Activated naive CD4-positive, alpha-beta T cell treated with anti-CD3 and anti-CD28 coated beads, Interleukin-2, amount 10 ng/mL, durations not matched to agents 7 days and 5 days (primary cell): ENCODE results near the gene LPP.
"Not testable (repeated sequence)": the region's sequence is repeated elsewhere in the genome, so short reads cannot be mapped to it uniquely, and the experiment has no call there.

Source experiments
- CTCF ChIA-PET: fragments of 350-600 bp; sonication (Branson Sonifier 250); formaldehyde crosslinking; loops from one replicate; lab custom pipeline; 2021; ENCODE audit warnings: antibody characterized with exemption; lab: Charles Lee
- DNase-seq: peaks from one replicate; pipeline ENCODE4 v3.0.0-alpha.2; 2020
- H3K27ac Mint-ChIP-seq: one replicate; pipeline ENCODE4 v1.8.0; 2021; ENCODE audit warnings: mild to moderate bottlenecking, moderate library complexity, mixed read lengths
- H3K27me3 Mint-ChIP-seq: one replicate; pipeline ENCODE4 v1.8.0; 2021; ENCODE audit warnings: mild to moderate bottlenecking, mixed read lengths
- H3K36me3 Mint-ChIP-seq: one replicate; pipeline ENCODE4 v1.8.0; 2021; ENCODE audit warnings: mixed read lengths
- H3K4me1 Mint-ChIP-seq: one replicate; pipeline ENCODE4 v1.8.0; 2021; ENCODE audit warnings: mixed read lengths
- H3K4me3 Mint-ChIP-seq: one replicate; pipeline ENCODE4 v1.8.0; 2021; ENCODE audit warnings: mild to moderate bottlenecking, moderate library complexity, mixed read lengths
- H3K9me3 Mint-ChIP-seq: one replicate; pipeline ENCODE4 v1.8.0; 2021; ENCODE audit warnings: mixed read lengths

The LPP gene

GRCh38 chr3:188689101-188689574 is 535.2 kb downstream of the LPP start:
- Mint-ChIP-seq H3K36me3 (no peaks in the 10 kb centered on the region), H3K27ac (no peak overlapping the region), H3K4me3 (no peak overlapping the region), H3K9me3 (no peaks in the 10 kb centered on the region), H3K27me3 (no peaks in the 10 kb centered on the region), H3K4me1 (peaks cover 5% of the 10 kb centered on the region)
- CTCF ChIA-PET = interaction anchor here (0.7 to 0.8 kb wide), 2 partner anchors 951 to 1010 kb away, joined by 3 read pairs; no protein-coding TSS in a partner anchor
- no peak for DNase-seq

GRCh38 chr3:188690064-188690463 is 536.1 kb downstream of the LPP start:
- Mint-ChIP-seq H3K4me3 (no peak overlapping the region), H3K36me3 (no peaks in the 10 kb centered on the region), H3K27ac (no peak overlapping the region), H3K4me1 (peaks cover 5% of the 10 kb centered on the region), H3K9me3 (no peaks in the 10 kb centered on the region), H3K27me3 (no peaks in the 10 kb centered on the region)
- CTCF ChIA-PET = no interaction called here
- no peak for DNase-seq

- Mint-ChIP-seq H3K9me3 (no peaks in the 10 kb centered on the region), H3K27me3 (no peaks in the 10 kb centered on the region), H3K27ac (no peak overlapping the region), H3K4me1 (peaks cover 5% of the 10 kb centered on the region), H3K4me3 (no peak overlapping the region), H3K36me3 (no peaks in the 10 kb centered on the region)
- CTCF ChIA-PET = no interaction called here
- DNase-seq = no peak
These were observed 537.0 kb downstream of the LPP start for GRCh38 chr3:188691004-188691403.

GRCh38 chr3:188691665-188692064 is 537.7 kb downstream of the LPP start:
- no peak for DNase-seq
- Mint-ChIP-seq H3K4me3 (no peak overlapping the region), H3K36me3 (no peaks in the 10 kb centered on the region), H3K27ac (no peak overlapping the region), H3K27me3 (no peaks in the 10 kb centered on the region), H3K9me3 (no peaks in the 10 kb centered on the region), H3K4me1 (no peaks in the 10 kb centered on the region)
- CTCF ChIA-PET = no interaction called here

GRCh38 chr3:188692700-188693099 is 538.7 kb downstream of the LPP start:
- H3K4me3 Mint-ChIP-seq = no peak overlapping the region
- no peaks in the 10 kb centered on the region for H3K27me3 Mint-ChIP-seq
- CTCF ChIA-PET = no interaction called here
- H3K27ac Mint-ChIP-seq = no peak overlapping the region
- DNase-seq = no peak
- no peaks in the 10 kb centered on the region for H3K9me3 Mint-ChIP-seq
- H3K4me1 Mint-ChIP-seq = no peaks in the 10 kb centered on the region
- no peaks in the 10 kb centered on the region for H3K36me3 Mint-ChIP-seq

GRCh38 chr3:188693435-188693834 is 539.5 kb downstream of the LPP start:
- DNase-seq = no peak
- no peaks in the 10 kb centered on the region for H3K9me3 Mint-ChIP-seq
- H3K27me3 Mint-ChIP-seq = no peaks in the 10 kb centered on the region
- H3K4me1 Mint-ChIP-seq = no peaks in the 10 kb centered on the region
- no peaks in the 10 kb centered on the region for H3K36me3 Mint-ChIP-seq
- CTCF ChIA-PET = no interaction called here
- H3K27ac Mint-ChIP-seq = no peak overlapping the region
- H3K4me3 Mint-ChIP-seq = no peak overlapping the region

GRCh38 chr3:188695241-188695640 is 541.3 kb downstream of the LPP start:
- CTCF ChIA-PET = no interaction called here
- Mint-ChIP-seq H3K27ac (no peak overlapping the region), H3K27me3 (no peaks in the 10 kb centered on the region), H3K36me3 (no peaks in the 10 kb centered on the region), H3K9me3 (no peaks in the 10 kb centered on the region), H3K4me3 (no peak overlapping the region), H3K4me1 (no peaks in the 10 kb centered on the region)
- DNase-seq = no peak

- Mint-ChIP-seq H3K27me3 (no peaks in the 10 kb centered on the region), H3K36me3 (no peaks in the 10 kb centered on the region), H3K4me1 (no peaks in the 10 kb centered on the region), H3K27ac (no peak overlapping the region), H3K4me3 (no peak overlapping the region), H3K9me3 (no peaks in the 10 kb centered on the region)
- CTCF ChIA-PET = interaction anchor here (1.2 kb wide), 1 partner anchor 957 kb away, joined by 7 read pairs; no protein-coding TSS in a partner anchor
- no peak for DNase-seq
These were observed 543.2 kb downstream of the LPP start for GRCh38 chr3:188697127-188697526.

GRCh38 chr3:188698436-188698835 is 544.5 kb downstream of the LPP start:
- Mint-ChIP-seq H3K27me3 (no peaks in the 10 kb centered on the region), H3K36me3 (no peaks in the 10 kb centered on the region), H3K27ac (no peak overlapping the region), H3K4me1 (no peaks in the 10 kb centered on the region), H3K9me3 (no peaks in the 10 kb centered on the region), H3K4me3 (no peak overlapping the region)
- CTCF ChIA-PET = no interaction called here
- DNase-seq = no peak

- H3K4me3 Mint-ChIP-seq = no peak overlapping the region
- CTCF ChIA-PET = no interaction called here
- no peak overlapping the region for H3K27ac Mint-ChIP-seq
- H3K27me3 Mint-ChIP-seq = no peaks in the 10 kb centered on the region
- H3K36me3 Mint-ChIP-seq = peaks cover 2% of the 10 kb centered on the region
- no peak for DNase-seq
- H3K4me1 Mint-ChIP-seq = no peaks in the 10 kb centered on the region
- H3K9me3 Mint-ChIP-seq = no peaks in the 10 kb centered on the region
These were observed 546.5 kb downstream of the LPP start for GRCh38 chr3:188700501-188700900.

- H3K27ac Mint-ChIP-seq = no peak overlapping the region
- no peak overlapping the region for H3K4me3 Mint-ChIP-seq
- CTCF ChIA-PET = no interaction called here
- no peaks in the 10 kb centered on the region for H3K27me3 Mint-ChIP-seq
- H3K36me3 Mint-ChIP-seq = peaks cover 2% of the 10 kb centered on the region
- no peak for DNase-seq
- H3K9me3 Mint-ChIP-seq = no peaks in the 10 kb centered on the region
- no peaks in the 10 kb centered on the region for H3K4me1 Mint-ChIP-seq
These were observed 547.0 kb downstream of the LPP start for GRCh38 chr3:188700918-188701317.

GRCh38 chr3:188701485-188701969 is 547.6 kb downstream of the LPP start:
- CTCF ChIA-PET = no interaction called here
- peaks cover 3% of the 10 kb centered on the region for H3K36me3 Mint-ChIP-seq
- H3K27me3 Mint-ChIP-seq = no peaks in the 10 kb centered on the region
- no peak overlapping the region for H3K4me3 Mint-ChIP-seq
- no peak for DNase-seq
- H3K4me1 Mint-ChIP-seq = no peaks in the 10 kb centered on the region
- no peaks in the 10 kb centered on the region for H3K9me3 Mint-ChIP-seq
- H3K27ac Mint-ChIP-seq = no peak overlapping the region

- CTCF ChIA-PET = interaction anchor here (0.7 kb wide), 1 partner anchor 430 kb away, joined by 3 read pairs; no protein-coding TSS in a partner anchor
- H3K4me3 Mint-ChIP-seq, DNase-seq, H3K9me3 Mint-ChIP-seq, H3K36me3 Mint-ChIP-seq, H3K27me3 Mint-ChIP-seq, H3K4me1 Mint-ChIP-seq, H3K27ac Mint-ChIP-seq: not testable (repeated sequence)
These were observed 548.1 kb downstream of the LPP start for GRCh38 chr3:188702028-188702427.

- no peak for DNase-seq
- Mint-ChIP-seq H3K36me3 (peaks cover 11% of the 10 kb centered on the region), H3K4me3 (no peak overlapping the region)
These were observed 552.2 kb downstream of the LPP start for GRCh38 chr3:188706176-188706575.

GRCh38 chr3:188706599-188706998 is 552.6 kb downstream of the LPP start:
- no peak overlapping the region for H3K27ac Mint-ChIP-seq

More at GRCh38 chr3:188706176-188706575, 552.2 kb downstream of the LPP start:
- no peak overlapping the region for H3K27ac Mint-ChIP-seq
- CTCF ChIA-PET = no interaction called here
- H3K4me1 Mint-ChIP-seq = peaks cover 3% of the 10 kb centered on the region
- no peaks in the 10 kb centered on the region for H3K27me3 Mint-ChIP-seq
- no peaks in the 10 kb centered on the region for H3K9me3 Mint-ChIP-seq

More at GRCh38 chr3:188706599-188706998, 552.6 kb downstream of the LPP start:
- Mint-ChIP-seq H3K36me3 (peaks cover 11% of the 10 kb centered on the region), H3K9me3 (no peaks in the 10 kb centered on the region), H3K4me1 (peaks cover 3% of the 10 kb centered on the region), H3K27me3 (no peaks in the 10 kb centered on the region), H3K4me3 (no peak overlapping the region)
- CTCF ChIA-PET = no interaction called here
- no peak for DNase-seq
